Measurements from ENCODE around the gene FANCF.

- TF ChIP-seq CTCF (IDR thresholded peaks at IDR 0.05) (no peak), POLR2AphosphoS5 (IDR thresholded peaks at IDR 0.05) (no peak)
Observed at GRCh38 chr11:22656130-22656529, 30.5 kb upstream of the FANCF start.

Data from sigmoid colon (tissue), 4 donors.